ENCODE measurements around the gene NUP160. TPM values are rescaled to one million over a fixed set of nuclear protein-coding genes. Genes with fewer than 3 reads are reported as not detected.

NUP160 gene
- total and polyA plus RNA-seq, 2 of the 8 experiments (the other 6 are each of a cell fraction or from before 2014, with no cell fraction given): 44.6 to 100 TPM

DNA sequence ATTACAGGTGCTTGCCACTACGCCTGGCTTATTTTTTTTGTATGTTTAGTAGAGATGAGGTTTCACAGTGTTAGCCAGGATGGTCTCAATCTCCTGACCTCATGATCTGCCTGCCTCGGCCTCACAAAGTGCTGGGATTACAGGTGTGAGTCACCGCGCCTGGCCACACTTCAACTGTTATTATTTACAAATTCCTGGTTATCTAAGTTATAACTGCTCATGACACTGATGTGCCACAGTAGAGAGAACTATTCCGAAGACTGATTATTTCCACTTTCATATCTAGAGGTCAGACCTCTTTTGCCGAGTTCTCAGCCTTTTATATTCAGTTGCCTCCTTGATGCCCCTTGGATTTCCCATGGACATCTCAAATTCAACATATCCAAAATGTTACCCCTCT, 3.9 kb upstream of the NUP160 start (continued):
- TF ChIP-seq, protein P1, sequence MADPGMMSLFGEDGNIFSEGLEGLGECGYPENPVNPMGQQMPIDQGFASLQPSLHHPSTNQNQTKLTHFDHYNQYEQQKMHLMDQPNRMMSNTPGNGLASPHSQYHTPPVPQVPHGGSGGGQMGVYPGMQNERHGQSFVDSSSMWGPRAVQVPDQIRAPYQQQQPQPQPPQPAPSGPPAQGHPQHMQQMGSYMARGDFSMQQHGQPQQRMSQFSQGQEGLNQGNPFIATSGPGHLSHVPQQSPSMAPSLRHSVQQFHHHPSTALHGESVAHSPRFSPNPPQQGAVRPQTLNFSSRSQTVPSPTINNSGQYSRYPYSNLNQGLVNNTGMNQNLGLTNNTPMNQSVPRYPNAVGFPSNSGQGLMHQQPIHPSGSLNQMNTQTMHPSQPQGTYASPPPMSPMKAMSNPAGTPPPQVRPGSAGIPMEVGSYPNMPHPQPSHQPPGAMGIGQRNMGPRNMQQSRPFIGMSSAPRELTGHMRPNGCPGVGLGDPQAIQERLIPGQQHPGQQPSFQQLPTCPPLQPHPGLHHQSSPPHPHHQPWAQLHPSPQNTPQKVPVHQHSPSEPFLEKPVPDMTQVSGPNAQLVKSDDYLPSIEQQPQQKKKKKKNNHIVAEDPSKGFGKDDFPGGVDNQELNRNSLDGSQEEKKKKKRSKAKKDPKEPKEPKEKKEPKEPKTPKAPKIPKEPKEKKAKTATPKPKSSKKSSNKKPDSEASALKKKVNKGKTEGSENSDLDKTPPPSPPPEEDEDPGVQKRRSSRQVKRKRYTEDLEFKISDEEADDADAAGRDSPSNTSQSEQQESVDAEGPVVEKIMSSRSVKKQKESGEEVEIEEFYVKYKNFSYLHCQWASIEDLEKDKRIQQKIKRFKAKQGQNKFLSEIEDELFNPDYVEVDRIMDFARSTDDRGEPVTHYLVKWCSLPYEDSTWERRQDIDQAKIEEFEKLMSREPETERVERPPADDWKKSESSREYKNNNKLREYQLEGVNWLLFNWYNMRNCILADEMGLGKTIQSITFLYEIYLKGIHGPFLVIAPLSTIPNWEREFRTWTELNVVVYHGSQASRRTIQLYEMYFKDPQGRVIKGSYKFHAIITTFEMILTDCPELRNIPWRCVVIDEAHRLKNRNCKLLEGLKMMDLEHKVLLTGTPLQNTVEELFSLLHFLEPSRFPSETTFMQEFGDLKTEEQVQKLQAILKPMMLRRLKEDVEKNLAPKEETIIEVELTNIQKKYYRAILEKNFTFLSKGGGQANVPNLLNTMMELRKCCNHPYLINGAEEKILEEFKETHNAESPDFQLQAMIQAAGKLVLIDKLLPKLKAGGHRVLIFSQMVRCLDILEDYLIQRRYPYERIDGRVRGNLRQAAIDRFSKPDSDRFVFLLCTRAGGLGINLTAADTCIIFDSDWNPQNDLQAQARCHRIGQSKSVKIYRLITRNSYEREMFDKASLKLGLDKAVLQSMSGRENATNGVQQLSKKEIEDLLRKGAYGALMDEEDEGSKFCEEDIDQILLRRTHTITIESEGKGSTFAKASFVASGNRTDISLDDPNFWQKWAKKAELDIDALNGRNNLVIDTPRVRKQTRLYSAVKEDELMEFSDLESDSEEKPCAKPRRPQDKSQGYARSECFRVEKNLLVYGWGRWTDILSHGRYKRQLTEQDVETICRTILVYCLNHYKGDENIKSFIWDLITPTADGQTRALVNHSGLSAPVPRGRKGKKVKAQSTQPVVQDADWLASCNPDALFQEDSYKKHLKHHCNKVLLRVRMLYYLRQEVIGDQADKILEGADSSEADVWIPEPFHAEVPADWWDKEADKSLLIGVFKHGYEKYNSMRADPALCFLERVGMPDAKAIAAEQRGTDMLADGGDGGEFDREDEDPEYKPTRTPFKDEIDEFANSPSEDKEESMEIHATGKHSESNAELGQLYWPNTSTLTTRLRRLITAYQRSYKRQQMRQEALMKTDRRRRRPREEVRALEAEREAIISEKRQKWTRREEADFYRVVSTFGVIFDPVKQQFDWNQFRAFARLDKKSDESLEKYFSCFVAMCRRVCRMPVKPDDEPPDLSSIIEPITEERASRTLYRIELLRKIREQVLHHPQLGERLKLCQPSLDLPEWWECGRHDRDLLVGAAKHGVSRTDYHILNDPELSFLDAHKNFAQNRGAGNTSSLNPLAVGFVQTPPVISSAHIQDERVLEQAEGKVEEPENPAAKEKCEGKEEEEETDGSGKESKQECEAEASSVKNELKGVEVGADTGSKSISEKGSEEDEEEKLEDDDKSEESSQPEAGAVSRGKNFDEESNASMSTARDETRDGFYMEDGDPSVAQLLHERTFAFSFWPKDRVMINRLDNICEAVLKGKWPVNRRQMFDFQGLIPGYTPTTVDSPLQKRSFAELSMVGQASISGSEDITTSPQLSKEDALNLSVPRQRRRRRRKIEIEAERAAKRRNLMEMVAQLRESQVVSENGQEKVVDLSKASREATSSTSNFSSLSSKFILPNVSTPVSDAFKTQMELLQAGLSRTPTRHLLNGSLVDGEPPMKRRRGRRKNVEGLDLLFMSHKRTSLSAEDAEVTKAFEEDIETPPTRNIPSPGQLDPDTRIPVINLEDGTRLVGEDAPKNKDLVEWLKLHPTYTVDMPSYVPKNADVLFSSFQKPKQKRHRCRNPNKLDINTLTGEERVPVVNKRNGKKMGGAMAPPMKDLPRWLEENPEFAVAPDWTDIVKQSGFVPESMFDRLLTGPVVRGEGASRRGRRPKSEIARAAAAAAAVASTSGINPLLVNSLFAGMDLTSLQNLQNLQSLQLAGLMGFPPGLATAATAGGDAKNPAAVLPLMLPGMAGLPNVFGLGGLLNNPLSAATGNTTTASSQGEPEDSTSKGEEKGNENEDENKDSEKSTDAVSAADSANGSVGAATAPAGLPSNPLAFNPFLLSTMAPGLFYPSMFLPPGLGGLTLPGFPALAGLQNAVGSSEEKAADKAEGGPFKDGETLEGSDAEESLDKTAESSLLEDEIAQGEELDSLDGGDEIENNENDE (IDR thresholded peaks at IDR 0.05; ENCODE audit: insufficient replicate concordance, low read length): no peak
- TF ChIP-seq BRCA1 (IDR thresholded peaks at IDR 0.05; ENCODE audit: low read depth, low read length): no peak
- no peak for TF ChIP-seq BCL11A (IDR thresholded peaks at IDR 0.05; ENCODE audit: low read depth in 2 of 2, low read length in 2 of 2)
- TF ChIP-seq TAF7 (optimal IDR thresholded peaks at IDR 0.05; ENCODE audit: borderline replicate concordance, low read depth, low read length): no peak
- no peak for TF ChIP-seq TEAD4 (IDR thresholded peaks at IDR 0.05; ENCODE audit: low read depth, low read length)
- no peak for TF ChIP-seq SIX5 (IDR thresholded peaks at IDR 0.05; ENCODE audit: low read depth, low read length)
- no peak for TF ChIP-seq SIN3A (conservative IDR thresholded peaks at IDR 0.05 in 1 of 2, IDR thresholded peaks at IDR 0.05 in 1 of 2; ENCODE audit: low read depth in 1 of 2, low read length in 2 of 2)
